Renal pelvis (tissue), 12 donors: ENCODE measurements around the gene BMI1. TPM values are rescaled to one million over a fixed set of nuclear protein-coding genes. Genes with fewer than 3 reads are reported as not detected.
A peak's percentile ranks its signal among the peaks of the same experiment; 100 is the strongest.
"Not testable (repeated sequence)": the region's sequence is repeated elsewhere in the genome, so short reads cannot be mapped to it uniquely, and the experiment has no call there.

Source experiments
- DNase-seq: peaks from one replicate; pipeline ENCODE4 v3.0.0-alpha.2; 2013
- long read RNA-seq, 16 experiments: transcript quantifications; one replicate each; lab custom pipeline, GENCODE V29; 2026
- polyA plus RNA-seq, 3 donors: library from polyadenylated mRNA; unstranded; fragments of 120-200 nt; gene quantifications; one replicate each; pipeline ENCODE4 v1.2.1, GENCODE V29; 2013; ENCODE audit not compliant: insufficient read length in 3 of 3

BMI1 gene
- 100 to 1,000 TPM in 1 of 3 donors, 10 to 100 TPM in 2; 87.6 to 104 (median 98.3) TPM for polyA plus RNA-seq
- long read RNA-seq, donor 1, transcript BMI1-201 (10 exons, 3,428 nt) = major isoform, 19 of 19 reads
- long read RNA-seq, donor 1, partial matches to known transcripts = 0 of 19 reads
- long read RNA-seq, donor 1, other reads (novel, unspliced or antisense) = 0 of 19 reads
- long read RNA-seq, donor 2, transcript BMI1-201 (10 exons, 3,428 nt) = major isoform, 36 of 51 reads
- long read RNA-seq, donor 2, partial matches to known transcripts = 12 of 51 reads
- long read RNA-seq, donor 2, other reads (novel, unspliced or antisense) = 0 of 51 reads
- long read RNA-seq, donor 3, transcript BMI1-201 (10 exons, 3,428 nt) = major isoform, 24 of 36 reads
- long read RNA-seq, donor 3, partial matches to known transcripts = 10 of 36 reads
- long read RNA-seq, donor 3, other reads (novel, unspliced or antisense) = 0 of 36 reads
- long read RNA-seq, donor 4, transcript BMI1-201 (10 exons, 3,428 nt) = major isoform, 14 of 15 reads
- long read RNA-seq, donor 4, partial matches to known transcripts = 0 of 15 reads
- long read RNA-seq, donor 4, other reads (novel, unspliced or antisense) = 0 of 15 reads
- long read RNA-seq, donor 5, transcript BMI1-201 (10 exons, 3,428 nt) = major isoform, 19 of 19 reads
- long read RNA-seq, donor 5, partial matches to known transcripts = 0 of 19 reads
- long read RNA-seq, donor 5, other reads (novel, unspliced or antisense) = 0 of 19 reads
- long read RNA-seq, donor 6, transcript BMI1-201 (10 exons, 3,428 nt) = major isoform, 24 of 44 reads
- long read RNA-seq, donor 6, partial matches to known transcripts = 18 of 44 reads
- long read RNA-seq, donor 6, other reads (novel, unspliced or antisense) = 0 of 44 reads
- long read RNA-seq, donor 7, transcript BMI1-201 (10 exons, 3,428 nt) = major isoform, 21 of 25 reads
- long read RNA-seq, donor 7, partial matches to known transcripts = 0 of 25 reads
- long read RNA-seq, donor 7, other reads (novel, unspliced or antisense) = 0 of 25 reads
- long read RNA-seq, donor 8, transcript BMI1-201 (10 exons, 3,428 nt) = major isoform, 12 of 27 reads
- long read RNA-seq, donor 8, partial matches to known transcripts = 15 of 27 reads
- long read RNA-seq, donor 8, other reads (novel, unspliced or antisense) = 0 of 27 reads
- long read RNA-seq, donor 9, transcript BMI1-201 (10 exons, 3,428 nt) = major isoform, 25 of 30 reads
- long read RNA-seq, donor 9, partial matches to known transcripts = 0 of 30 reads
- long read RNA-seq, donor 9, other reads (novel, unspliced or antisense) = 0 of 30 reads
- long read RNA-seq, donor 10, transcript BMI1-201 (10 exons, 3,428 nt) = major isoform, 13 of 20 reads
- long read RNA-seq, donor 10, partial matches to known transcripts = 6 of 20 reads
- long read RNA-seq, donor 10, other reads (novel, unspliced or antisense) = 0 of 20 reads
- long read RNA-seq, donor 11, transcript BMI1-201 (10 exons, 3,428 nt) = major isoform, 9 of 29 reads
- long read RNA-seq, donor 11, partial matches to known transcripts = 18 of 29 reads
- long read RNA-seq, donor 11, other reads (novel, unspliced or antisense) = 0 of 29 reads
- long read RNA-seq, donor 12, transcript BMI1-201 (10 exons, 3,428 nt) = major isoform, 25 of 32 reads
- long read RNA-seq, donor 12, partial matches to known transcripts = 5 of 32 reads
- long read RNA-seq, donor 12, other reads (novel, unspliced or antisense) = 0 of 32 reads
- long read RNA-seq, donor 13, transcript BMI1-201 (10 exons, 3,428 nt) = major isoform, 13 of 22 reads
- long read RNA-seq, donor 13, partial matches to known transcripts = 5 of 22 reads
- long read RNA-seq, donor 13, other reads (novel, unspliced or antisense) = 0 of 22 reads
- long read RNA-seq, donor 14 = 0 reads
- long read RNA-seq, donor 15, transcript BMI1-201 (10 exons, 3,428 nt) = major isoform, 20 of 23 reads
- long read RNA-seq, donor 15, partial matches to known transcripts = 0 of 23 reads
- long read RNA-seq, donor 15, other reads (novel, unspliced or antisense) = 0 of 23 reads
- long read RNA-seq, donor 16, transcript BMI1-201 (10 exons, 3,428 nt) = major isoform, 17 of 21 reads
- long read RNA-seq, donor 16, partial matches to known transcripts = 0 of 21 reads
- long read RNA-seq, donor 16, other reads (novel, unspliced or antisense) = 0 of 21 reads

DNA sequence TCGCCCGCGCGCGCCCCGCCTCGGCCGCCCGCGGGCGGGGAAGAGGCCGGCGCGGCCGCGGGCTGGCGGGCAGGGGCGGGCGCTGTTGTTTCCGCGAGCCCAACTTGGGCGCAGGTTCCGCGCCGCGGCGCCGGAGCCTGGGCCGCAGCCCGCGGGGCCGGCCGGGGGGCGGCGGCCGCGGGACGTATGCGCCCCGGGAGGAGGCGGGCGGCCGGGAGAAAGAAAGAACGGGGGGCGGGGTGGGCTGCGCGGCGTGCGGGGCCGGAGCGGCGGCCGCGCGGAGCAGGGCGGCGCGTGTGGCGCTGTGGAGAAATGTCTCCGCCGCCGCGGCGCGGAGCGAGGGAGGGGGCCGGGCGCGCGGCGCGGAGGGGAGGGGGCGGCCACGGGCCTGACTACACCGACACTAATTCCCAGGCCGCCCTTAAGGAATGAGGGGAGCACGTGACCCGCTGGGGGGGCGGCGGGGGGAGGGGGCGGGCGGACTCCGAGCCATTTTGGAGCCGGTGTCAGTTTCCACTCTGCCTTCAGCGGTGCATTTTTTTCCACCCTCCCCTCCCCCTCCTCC is at the start of gene BMI1:
Gene BMI1 (plus strand): TSS at position 509 of the 565 bp plus-strand sequence. CDS start 5,351 bp downstream, outside the sequence.
- peak; percentile 86 for DNase-seq

DNA sequence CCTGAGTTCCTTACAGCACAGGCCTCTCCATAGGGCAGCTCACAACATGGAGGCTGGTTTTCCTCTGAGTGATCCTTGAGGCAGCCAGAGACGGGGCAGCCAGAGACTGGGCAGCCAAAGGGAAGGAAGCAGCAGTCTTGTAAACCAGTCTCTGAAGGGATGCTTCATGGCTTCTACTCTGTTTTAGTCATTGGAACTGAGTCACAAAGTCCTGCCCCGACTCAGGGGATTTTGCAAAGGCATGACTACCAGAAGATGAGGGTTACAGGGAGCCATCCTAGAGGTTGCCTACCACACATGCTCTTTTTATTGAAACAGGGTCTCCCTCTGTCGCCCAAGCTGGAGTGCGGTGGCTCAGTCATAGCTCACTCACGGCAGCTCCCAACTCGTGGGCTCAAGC is 49.1 kb upstream of the BMI1 start:
- no peak for DNase-seq

DNA sequence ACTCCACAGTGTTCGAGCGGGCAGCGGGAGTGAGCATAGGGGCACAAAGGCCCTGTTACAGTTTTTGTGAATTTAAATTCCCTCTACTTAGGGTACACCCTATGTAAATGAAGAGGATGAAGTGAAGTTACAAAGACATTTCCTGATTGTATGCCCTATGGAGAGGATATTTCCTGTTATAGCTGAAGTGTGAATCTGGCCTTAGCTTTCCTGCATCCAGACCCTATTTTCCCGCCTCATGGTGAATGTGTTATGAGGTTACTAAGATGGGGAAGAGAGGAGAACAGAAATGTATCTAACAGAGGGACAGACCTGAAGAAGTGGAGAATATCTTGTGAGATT is 42.5 kb upstream of the BMI1 start:
- no peak for DNase-seq

DNA sequence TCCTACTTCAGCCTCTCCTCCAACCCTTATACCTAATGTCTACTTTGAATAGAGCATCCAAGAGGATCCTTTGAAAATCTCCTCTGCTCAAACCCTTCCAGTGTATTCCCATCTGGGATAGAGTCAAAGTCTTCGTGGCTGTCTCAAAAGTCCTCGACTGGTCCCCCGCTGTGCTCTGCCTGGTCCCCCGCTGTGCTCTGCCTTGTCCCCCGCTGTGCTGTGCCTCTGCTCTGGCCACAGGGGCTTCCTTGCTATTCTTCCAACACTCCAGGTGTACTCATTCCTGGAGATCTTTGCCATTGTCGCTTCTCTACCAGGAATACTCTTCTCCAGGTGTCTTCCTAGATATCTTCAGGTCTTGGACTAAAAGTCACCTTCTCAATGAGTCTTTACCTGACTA is 40.8 kb upstream of the BMI1 start:
- DNase-seq = no peak

DNA sequence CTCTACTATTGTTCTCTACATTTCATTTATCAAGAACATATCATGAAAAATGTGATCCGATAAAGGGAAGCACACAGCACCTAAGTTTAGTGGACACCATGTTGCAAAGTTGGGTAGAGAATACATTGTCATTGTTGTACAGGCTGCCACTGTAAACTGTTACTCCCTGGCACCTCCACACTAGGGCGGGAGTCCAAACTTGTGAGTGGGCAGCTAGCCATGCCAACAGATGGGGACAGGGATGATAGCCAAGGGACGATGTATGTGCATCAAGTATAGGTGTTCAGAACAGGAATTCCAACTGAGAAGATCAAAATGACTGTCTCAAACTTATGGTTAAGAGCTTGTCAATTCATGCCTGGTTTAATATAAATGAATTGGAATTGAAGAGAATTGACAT is 35.8 kb upstream of the BMI1 start:
- no peak for DNase-seq

DNA sequence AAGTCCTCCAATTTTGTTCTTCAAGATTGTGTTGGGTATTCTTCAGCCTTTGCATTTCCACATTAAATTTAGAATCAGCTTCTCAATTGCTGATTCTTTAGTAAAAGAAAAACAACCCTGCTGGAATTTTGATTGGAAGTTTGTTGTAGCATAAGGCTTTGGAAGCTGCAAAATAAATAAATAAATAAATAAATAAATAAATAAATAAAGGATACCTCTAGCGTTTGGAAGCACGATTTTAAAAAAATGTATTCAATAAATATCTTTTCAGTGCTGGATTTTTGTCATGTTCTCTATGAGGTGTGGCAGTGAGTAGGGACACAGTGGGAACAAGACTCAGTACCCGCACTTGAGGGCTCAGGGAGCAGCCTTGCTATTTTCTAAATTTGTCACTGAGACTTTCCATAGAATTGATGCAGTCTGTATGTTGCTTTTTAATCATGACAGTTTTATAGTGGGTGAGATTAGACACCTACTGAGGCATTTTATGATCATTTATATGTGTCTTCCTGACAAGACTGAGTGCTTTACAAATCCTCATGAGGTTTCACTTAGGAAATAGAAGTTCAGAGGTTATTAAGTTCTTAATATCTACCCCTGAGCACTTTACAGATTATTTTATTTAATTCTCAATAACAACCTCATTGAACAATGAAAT is 27.0 kb upstream of the BMI1 start:
- no peak for DNase-seq

DNA sequence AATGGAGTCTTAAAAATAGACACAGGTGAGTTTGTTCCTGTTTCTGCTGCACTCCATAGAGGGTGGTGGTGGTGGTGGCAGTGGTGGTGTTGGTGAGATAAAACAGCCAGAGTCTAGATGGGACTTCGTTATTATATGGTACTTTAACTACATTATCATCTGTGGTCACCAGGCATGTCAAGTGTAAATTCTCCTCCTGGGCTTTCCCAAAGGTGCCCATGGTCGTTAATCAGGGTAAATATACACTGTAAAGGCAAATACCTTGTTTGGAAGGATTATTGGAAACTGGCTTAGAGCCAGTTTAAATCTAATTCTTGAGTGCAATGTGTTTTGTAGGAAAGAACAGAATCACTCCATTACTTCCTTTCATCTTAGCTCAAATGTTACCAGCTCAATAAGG is 26.2 kb upstream of the BMI1 start:
- no peak for DNase-seq

DNA sequence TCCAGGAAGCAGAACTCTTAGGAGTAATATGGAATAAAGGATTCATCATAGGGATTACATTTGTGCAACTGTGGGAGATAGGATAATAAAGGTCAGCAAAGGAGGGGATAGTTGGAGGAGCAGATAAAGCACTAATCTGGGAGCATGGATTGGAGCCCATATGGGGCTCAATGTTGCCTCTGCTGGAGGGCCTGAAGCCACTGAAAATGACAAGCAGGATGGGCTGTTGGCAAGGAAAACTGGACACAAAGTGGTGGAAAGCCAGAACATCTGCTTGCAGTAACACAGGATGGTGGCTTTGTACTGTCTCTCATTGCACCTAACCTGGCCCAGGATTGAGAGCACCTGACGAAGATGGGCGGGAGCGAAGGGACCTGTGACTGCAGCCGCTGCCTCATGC is 19.7 kb upstream of the BMI1 start:
- DNase-seq = no peak

DNA sequence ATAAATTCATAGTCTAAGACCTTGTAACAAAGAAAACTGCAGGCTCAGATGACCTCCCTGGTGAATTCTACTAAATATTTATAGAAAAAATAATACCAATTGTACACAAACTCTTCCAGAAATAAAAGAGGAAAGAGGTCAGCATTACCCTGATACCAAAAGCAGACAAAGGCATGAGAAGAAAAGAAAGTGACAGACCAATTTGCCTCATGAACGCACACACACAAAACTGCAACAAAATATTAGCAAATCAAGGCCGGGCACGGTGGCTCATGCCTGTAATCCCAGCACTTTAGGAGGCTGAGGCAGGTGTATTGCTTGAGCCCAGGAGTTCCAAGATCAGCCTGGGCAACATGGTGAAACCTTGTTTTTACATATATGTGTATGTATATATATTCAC is 17.4 kb upstream of the BMI1 start:
- DNase-seq = no peak

DNA sequence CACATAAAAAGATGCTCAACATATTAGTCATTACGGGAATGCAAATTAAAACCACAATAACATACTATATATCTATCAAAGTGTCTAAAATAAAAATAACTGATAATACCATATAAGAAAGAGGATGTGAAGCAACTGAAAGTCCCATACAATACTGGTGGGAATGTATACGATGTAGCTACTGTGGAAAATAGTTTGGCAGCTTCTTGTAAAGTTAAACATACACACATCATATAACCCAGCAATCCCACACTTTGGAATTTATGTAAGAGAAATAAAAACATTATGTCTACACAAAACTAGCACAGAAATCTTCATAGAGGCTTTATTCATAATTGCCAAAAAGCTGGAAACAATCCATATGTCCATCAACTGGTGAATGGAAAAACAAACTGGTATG is 15.2 kb upstream of the BMI1 start:
- DNase-seq = no peak

DNA sequence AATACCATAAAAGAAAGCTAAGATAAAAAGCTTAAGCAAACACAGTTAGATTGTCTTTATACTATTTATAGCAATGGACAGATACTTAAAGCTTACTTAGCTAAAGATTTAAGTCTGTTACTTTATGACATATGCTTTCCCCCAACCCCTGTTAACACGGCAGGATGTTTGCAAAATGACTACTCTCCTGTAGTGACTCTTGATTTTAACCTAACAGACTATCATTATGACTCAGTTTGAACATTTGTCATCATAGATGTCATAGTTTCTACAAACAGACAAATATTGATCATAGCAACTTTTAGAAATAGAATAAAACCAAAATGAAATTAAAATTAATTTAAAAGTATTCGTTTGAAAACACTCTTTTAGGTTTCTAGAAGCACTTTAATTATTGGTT is 12.5 kb upstream of the BMI1 start:
- DNase-seq = no peak

DNA sequence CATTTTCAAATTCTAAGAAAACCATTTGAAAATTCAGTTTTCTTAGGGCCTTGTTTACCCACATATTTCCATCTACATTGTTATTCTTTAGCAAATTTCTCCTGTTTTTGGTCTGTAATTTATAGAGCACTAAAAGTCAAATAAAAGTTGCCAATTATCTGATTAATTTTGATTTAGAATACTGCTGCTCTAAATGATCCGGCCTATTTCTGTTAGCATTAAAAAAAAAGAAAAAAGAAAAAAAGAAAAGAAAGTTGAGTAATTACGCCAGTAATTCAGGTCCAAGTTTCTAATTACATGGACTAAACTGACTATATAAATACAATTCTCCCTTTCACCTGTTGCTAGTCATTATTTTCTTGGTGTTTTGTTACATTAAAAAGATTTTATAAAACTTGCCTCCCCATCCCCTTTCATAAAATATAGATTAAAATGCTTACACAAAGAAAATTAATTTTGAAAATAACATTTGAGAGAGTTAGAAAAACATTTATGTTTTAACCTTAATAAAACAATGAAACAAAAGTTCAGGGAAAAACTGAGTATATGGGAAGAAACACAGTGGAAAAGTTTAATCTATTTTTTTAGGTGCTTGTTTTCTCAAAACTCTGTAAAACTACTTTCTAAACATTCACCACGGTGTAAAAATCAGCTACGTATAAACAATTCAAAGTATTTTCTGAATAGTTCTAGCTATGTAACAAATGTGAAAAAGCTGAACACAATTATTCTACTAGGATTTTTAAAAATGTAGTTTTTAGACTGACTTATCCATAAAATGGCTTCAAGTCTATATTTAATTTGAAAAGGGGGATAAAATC is 11.5 kb upstream of the BMI1 start:
- DNase-seq = no peak

DNA sequence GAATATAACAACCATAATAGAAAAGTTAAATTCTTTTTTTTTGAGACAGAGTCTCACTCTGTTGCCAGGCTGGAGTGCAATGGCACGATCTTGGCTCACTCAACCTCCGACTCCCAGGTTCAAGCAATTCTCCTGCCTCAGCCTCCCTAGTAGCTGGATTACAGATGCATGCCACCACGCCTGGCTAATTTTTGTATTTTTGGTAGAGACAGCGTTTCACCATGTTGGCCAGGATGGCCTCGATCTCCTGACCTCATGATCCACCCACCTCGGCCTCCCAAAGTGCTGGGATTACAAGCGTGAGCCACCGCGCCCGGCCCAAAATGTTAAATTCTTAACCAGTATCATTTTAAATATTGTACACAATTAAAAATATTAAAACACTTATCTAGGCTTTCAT is 10.9 kb upstream of the BMI1 start:
- DNase-seq = not testable (repeated sequence)

DNA sequence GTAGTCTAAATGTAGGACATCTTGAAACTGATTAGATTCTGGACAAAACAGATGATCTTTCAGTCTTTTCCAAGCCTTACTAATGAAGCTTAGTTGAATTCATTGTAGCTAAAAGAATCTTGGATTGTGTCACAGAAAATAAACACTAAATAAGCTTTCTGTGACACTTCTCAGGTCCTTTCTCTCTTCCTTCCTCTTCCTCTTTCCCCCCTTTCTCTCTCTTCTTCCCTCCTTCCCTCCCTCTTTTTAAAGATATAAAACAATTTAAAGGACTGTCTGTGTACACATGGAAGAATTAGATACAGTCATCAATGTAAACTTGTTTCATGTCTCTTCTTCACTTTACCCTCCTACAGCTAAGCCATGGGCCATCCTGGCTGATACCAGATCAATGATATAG is 10.0 kb upstream of the BMI1 start:
- DNase-seq = no peak

DNA sequence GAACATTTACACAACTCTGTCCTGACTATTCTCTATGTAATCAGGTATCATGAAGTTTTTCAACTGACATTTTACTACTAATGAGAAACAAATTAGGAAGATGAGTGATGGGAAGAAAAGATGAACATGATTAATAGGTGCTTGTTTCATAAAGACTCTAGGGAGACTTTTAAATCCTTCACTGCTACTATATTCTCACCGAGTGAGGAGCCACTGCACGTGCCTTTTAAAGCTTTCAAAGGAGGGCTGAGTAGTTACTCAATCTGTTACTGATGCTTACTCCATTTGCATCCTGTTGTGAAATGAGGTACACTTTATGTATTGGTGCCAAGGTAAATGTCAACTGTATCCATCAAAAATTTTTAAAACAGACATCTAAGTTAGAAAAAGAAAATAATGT is 6.0 kb upstream of the BMI1 start:
- DNase-seq = no peak

DNA sequence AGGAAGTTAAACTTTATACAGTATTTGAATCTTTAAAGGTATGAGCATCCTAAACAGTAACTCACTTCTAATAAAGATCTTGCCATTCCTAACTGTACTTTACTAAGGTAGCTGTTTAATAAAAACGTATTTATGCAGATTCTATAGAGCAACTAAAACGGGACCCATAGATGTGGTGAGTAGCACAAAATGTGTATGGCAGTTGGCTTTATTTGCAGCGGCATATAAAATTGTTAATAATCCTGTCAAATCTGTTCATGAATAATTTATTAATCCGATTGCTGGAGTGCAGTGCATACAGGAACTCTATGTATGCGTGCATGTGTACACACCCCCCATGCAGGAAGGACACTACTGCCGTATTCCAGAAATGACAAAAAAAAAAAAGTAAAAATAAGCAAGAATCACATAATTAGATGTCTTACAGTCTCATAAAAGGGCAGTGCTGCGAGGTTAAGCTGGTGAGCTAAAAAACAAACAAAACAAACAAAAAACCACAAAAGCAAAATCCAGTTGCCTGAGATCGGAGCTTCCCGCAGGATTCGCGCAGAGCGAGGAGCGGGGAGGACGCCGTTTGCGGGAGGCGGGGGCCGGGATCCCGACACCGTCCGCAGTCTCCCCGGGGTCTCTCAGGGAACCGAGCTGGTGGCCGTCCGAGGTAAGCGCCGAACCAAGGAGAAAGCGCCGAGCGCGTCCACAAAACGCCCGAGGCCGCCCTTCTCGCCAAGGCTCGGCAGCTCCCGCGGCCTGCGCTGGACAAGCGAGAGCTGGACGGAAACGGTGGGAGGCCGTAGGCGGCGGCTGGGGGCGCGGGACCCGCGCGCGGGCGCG is 5.2 kb upstream of the BMI1 start:
- DNase-seq = no peak

DNA sequence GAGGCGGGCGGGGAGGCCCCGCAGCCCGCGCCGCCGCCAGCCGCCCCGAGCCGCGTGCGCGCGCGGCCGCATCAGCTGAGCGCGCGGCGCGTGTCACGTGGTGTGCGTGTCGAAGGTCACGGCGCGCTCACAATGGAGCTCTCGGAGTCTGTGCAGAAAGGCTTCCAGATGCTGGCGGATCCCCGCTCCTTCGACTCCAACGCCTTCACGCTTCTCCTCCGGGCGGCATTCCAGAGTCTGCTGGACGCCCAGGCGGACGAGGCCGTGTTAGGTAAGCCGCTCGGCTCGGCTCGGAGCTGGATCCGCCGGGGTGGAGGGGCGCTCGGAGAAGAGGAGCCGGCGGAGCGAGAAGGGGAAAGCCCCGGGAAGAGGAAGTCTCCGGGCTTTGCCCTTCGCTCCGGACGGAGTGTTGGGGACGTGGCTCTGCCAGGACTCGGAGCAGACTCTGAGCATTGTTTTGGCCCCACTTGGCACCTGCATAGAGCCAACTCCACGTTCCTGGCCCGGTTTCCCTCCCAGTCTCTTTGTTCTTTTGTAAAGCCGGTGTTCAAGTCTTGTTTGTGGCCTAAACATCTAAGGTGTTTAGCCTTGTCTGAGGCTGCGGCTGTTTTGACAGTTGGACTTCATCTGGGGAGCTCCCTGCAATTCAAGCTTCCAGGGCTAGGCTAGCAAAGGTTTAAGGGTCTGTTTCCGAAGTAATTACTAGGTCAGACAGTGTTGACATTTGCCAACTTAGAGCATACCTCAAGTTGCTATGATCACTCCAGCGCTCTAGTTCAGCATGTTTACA is 4.4 kb upstream of the BMI1 start, which contains the start of gene COMMD3:
Gene COMMD3 (plus strand): TSS at position 103 of the 790 bp plus-strand sequence. CDS start 30 bp downstream, at position 133.
- peak; percentile 89 for DNase-seq
